ENCODE data around the gene PRR23E. TPM values are rescaled to one million over a fixed set of nuclear protein-coding genes. Genes with fewer than 3 reads are reported as not detected.

The PRR23E gene
- total RNA-seq, 2 donors from 2014 or later: not detected

GRCh38 chr3:127182431-127182830 is 10.5 kb upstream of the PRR23E start:
- ATAC-seq: no peak
- no peak for DNase-seq
- intact Hi-C loops (cut with DNase I, micrococcal nuclease): no loop called here

GRCh38 chr3:127182848-127183714 is 9.8 kb upstream of the PRR23E start:
- DNase-seq (no peak), ATAC-seq (no peak)
- intact Hi-C loops (cut with DNase I, micrococcal nuclease): no loop called here

GRCh38 chr3:127183931-127184869 is 8.7 kb upstream of the PRR23E start:
- intact Hi-C loops (cut with DNase I, micrococcal nuclease): no loop called here
- ATAC-seq: no peak
- no peak for DNase-seq

GRCh38 chr3:127184870-127185216 is 8.1 kb upstream of the PRR23E start:
- intact Hi-C loops (cut with DNase I, micrococcal nuclease): no loop called here
- no peak for DNase-seq
- ATAC-seq: no peak

DNA sequence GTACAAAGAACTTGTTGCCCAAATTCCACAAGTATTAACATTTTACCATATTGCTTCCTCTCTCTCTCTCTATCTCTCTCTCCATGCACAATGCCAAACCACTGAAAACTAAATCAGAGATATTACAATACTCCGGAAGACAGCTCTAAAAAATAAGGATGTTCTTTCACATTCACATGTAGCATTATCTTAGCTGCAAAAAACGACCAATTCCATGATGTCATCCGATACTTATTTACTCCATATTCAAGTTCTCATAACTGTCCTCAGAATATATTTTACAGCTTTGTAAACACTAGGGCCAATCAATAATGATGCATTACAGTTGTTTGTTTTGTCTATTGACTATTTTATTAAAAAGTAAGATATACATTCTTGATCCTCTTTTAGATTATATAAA is 7.7 kb upstream of the PRR23E start:
- intact Hi-C loops (cut with DNase I, micrococcal nuclease): no loop called here
- DNase-seq (no peak), ATAC-seq (no peak)

GRCh38 chr3:127185962-127186674 is 6.8 kb upstream of the PRR23E start:
- DNase-seq (no peak), ATAC-seq (no peak)
- intact Hi-C loops (cut with DNase I, micrococcal nuclease): no loop called here

DNA sequence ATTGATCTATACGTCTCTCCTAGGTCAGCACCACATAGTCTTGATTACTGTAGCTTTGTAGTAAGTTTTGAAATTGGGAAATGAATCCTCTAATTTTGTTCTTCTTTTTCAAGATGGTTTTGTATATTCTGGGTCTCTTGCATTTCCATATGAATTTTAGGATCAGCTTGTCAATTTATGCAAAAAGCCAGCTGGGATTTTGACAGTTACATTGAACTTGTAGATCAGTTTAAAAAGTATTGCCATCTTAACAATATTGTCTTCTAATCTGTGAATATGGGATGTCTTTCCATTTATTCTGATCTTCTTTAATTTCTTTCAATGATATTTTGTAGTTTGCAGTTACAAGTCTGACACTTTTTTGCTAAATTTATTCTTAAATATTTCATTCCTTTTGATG is 5.6 kb upstream of the PRR23E start:
- no peak for DNase-seq
- ATAC-seq: no peak
- intact Hi-C loops (cut with DNase I, micrococcal nuclease): no loop called here

- ATAC-seq: no peak
- intact Hi-C loops (cut with DNase I, micrococcal nuclease): no loop called here
- no peak for DNase-seq
Observed at GRCh38 chr3:127193341-127193740, 410 bp downstream of the PRR23E start.

GRCh38 chr3:127193775-127194174 is 844 bp downstream of the PRR23E start:
- DNase-seq (no peak), ATAC-seq (no peak)
- intact Hi-C loops (cut with DNase I, micrococcal nuclease): no loop called here

GRCh38 chr3:127194601-127195187 is 1.8 kb downstream of the PRR23E start:
- ATAC-seq (no peak), DNase-seq (no peak)
- intact Hi-C loops (cut with DNase I, micrococcal nuclease): no loop called here

- intact Hi-C loops (cut with DNase I, micrococcal nuclease): no loop called here
- DNase-seq (no peak), ATAC-seq (no peak)
Observed at GRCh38 chr3:127195417-127195816, 2.5 kb downstream of the PRR23E start.

DNA sequence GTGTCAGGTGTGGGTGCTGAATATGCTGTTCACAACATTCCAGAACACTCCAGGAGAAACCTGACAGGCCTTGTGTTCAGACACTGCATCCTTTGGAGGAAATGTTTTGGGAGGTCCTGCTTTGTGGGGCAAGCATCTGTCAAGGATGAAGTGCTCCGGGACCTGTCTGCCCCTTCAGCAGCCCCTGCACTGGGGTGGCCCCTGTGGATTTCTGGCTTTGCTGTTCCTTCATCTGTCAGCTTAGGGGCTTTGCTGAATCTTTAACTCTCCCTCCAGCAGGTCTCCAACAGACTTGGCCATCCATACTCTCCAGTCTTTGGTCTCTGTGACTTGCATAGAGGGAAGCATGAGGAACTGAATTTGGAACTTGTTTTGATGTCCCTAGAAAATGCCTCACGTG is 3.1 kb downstream of the PRR23E start:
- ATAC-seq (no peak), DNase-seq (no peak)
- intact Hi-C loops (cut with DNase I, micrococcal nuclease): no loop called here

GRCh38 chr3:127196466-127197299 is 3.8 kb downstream of the PRR23E start:
- ATAC-seq (no peak), DNase-seq (no peak)
- intact Hi-C loops (cut with DNase I, micrococcal nuclease): no loop called here

GRCh38 chr3:127197300-127198189 is 4.6 kb downstream of the PRR23E start:
- intact Hi-C loops (cut with DNase I, micrococcal nuclease): no loop called here
- DNase-seq: no peak
- ATAC-seq: no peak

- no peak for DNase-seq
- no peak for ATAC-seq
- intact Hi-C loops (cut with DNase I, micrococcal nuclease): no loop called here
Observed at GRCh38 chr3:127200086-127200691, 7.3 kb downstream of the PRR23E start.

- ATAC-seq: no peak
Observed at GRCh38 chr3:127203024-127203423, 10.1 kb downstream of the PRR23E start.

More at GRCh38 chr3:127203024-127203423, 10.1 kb downstream of the PRR23E start:
- intact Hi-C loops (cut with DNase I, micrococcal nuclease): no loop called here
- no peak for DNase-seq

Measured in left colon (tissue), 2 donors.